T1000 (cell line): ENCODE measurements around the gene TOX2.
A peak's percentile ranks its signal among the peaks of the same experiment; 100 is the strongest.

ENCODE experiments used
- DNase-seq: peaks from one replicate; lab custom pipeline; 2025; ENCODE audit warnings: mixed read lengths; lab: John Stamatoyannopoulos, UW

Gene TOX2

DNA sequence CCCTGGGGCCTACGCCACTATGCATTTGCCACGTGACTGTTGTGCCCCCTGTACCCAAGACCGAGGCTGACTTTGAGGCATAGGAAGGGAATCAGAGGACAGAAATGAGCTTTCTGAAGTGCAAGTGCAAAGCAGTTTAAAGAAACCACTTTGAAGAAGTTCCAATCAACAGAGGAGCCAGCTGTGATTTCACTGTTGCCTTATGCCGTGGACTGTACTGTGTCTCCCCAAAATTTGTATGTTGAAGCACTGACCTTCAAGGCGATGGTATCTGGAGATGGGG, 161.2 kb downstream of the TOX2 start:
- no peak for DNase-seq

DNA sequence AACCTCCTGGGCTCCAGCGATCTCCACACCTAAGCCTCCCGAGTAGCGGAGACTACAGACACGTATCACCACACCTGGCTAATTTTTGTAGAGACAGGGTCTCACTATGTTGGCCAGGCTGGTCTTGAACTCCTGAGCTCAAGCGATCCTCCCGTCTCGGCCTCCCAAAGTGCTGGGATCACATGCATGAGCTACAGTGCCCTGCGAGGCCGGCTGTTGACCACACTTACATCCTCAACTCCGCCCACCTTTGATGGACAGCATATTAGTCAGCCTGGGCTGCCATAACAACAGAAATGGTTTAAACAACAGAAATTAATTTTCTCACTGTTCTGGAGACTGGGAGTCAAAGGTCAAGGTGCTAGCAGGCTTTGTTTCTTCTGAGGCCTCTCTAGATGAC, 164.6 kb downstream of the TOX2 start:
- DNase-seq, result no peak

DNA sequence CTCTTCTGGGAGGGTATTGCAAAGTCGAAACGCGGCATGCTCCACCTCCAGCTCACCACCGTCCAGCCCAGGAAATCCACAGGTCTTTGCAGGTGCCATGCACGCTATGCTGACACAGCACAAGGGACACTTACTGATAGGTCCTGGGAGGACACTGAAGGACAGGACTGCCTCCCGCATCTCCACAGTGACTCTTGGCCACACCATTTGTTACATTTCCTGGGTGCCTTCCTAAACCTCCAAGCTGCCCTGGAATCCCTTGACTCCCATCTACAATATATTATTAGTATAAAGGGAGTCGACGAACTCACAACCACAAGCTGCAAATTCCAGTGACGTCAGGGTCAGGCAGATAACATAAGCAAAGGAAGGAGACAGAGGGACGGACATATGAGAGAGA, 165.4 kb downstream of the TOX2 start:
- no peak for DNase-seq

GRCh38 chr20:44080646-44081267, 166.1 kb downstream of the TOX2 start:
- peak; percentile 78 for DNase-seq

DNA sequence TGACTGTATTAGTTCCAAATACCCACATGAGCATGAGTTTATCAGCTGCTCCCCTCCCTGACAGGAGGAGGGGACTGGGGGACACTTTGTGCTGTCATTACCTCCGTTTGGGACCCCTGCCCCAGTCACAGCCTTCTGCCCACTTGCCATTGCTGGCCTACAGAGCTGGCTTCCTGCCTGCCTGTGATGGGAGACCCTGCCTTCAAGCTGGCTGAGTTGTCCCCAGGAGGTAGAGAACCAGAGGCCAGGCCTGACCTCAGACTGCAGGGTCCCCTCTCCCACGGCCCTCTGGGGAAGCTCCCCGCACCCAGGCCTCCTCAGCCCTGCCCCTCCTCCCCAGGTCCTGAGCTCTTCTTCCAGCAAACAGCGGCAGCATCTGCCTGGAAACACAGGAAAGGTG, 166.8 kb downstream of the TOX2 start:
- DNase-seq, result no peak

GRCh38 chr20:44081888-44082287, 167.2 kb downstream of the TOX2 start:
- no peak for DNase-seq

GRCh38 chr20:44083220-44083933, 168.7 kb downstream of the TOX2 start:
- DNase-seq, result peak; percentile 20

- no peak for DNase-seq
These were observed 169.8 kb downstream of the TOX2 start for GRCh38 chr20:44084439-44084838.

DNA sequence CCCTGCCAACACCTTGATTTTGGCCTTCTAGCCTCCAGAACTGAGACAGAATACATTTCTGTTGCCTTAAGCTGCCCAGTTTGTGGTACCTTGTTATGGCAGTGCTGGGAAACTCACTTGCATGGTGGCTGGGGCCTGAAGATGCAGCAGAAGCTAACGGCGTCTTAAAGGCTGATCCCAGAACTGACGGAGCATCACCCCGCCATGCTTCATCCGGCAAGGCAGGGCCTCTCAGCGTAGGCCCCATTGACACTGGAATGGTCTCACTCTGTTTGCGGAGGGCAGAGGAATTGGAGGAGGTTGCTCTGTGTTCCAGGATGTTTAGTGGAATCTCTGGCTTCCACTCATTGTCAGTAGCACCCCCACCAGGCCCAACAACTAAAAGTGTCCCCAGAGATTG, 170.2 kb downstream of the TOX2 start:
- DNase-seq, result no peak

GRCh38 chr20:44085616-44086434, 171.2 kb downstream of the TOX2 start:
- DNase-seq, result no peak

DNA sequence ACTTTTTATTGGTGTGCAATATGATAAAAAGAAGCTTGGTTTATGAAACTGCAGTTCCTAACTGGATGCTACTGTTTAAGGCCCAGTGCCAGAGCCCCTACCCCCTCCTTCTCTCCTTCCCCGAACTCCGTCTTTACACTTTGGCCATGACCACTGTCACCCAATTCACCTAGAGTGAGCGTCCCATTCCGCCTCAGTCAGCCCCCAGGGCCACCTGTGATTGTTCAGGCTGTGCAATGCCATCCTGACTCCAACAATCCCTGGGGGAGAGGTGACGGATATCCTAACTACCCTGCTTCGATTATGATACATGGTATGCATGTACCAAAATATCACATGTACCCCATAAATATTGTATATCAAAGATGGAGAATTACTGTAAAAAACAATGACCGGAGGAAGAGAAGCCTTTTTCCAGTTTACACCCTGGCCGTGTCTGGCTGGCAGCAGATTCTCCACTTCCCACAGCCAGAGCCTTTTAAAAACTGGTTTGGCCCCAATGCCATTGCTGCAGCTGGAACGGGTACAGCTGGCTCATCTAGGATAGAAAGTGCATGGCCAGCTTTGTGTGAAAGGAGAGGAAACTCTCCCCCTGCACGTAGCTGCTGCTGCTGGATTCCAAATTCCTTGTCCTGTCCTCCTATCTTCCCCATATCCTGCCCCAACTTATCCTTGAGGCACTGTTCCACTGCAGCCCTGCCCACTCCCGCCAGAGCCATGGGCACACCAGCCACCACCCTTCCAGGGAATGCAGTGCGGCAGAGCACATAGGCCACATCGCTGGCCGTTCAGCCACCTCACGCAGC, 172.6 kb downstream of the TOX2 start:
- no peak for DNase-seq

DNA sequence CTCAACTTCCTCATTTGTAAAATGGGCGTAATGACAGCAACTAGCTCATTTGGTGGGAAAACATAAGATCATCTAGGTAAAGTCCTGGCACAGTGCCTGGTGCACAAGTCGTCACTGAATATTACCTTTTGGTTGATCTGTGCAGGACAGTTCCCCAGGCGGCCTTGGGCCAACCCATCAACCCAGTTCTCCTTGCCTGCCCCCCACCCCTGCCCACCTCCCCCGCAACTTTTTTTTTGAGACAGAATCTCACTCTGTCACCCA, 173.1 kb downstream of the TOX2 start:
- no peak for DNase-seq

DNA sequence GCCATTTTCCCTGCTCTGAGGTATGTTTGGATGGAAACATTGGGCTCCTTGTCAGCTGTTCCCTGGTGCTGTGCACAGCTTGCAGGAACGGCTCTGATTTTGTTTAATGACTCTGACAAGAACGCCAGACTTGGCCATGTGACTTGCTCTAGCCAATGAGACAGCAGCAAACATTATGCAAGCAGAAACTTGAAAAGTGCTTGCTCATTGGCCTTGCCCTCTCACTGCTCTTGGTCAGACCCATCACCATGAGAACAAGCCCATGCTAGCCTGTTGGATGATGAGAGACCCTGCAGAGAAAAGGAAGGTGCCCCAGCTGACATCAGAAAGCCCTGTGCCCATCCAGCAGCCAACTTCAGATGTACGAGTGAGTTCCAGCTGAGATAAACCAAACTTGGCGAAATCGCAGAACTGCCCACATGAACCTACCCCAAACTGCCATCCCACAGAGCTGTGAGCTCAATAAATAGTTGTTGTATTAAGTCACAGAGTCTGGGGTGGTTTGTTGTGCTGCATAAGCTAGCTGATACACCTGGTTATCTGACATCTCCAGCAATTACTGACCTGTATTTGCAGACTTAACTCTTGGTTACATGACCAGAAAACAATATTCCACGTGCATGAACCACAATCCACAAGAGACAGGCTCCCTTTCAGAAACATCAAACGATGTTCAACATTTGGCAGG, 175.5 kb downstream of the TOX2 start:
- peak; percentile 86 for DNase-seq

DNA sequence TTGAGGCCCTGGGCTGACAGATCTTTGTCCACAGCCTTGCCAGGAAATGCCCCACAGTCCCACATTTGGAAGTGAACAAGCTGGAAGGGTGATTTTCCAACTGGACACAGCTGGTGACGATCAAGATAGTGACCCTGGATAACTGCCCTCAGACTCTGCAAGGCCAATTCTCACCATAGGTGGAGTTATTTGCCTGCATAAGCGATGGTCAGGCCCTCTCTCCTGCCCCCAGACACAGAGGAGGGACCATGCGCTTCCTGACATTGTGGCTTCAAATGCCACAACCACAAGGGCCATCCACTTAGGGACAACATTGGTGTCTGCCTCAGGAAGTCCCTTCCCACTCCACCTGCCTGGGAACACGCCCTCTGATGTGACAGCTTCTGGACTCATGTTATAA, 176.4 kb downstream of the TOX2 start:
- DNase-seq, result no peak

DNA sequence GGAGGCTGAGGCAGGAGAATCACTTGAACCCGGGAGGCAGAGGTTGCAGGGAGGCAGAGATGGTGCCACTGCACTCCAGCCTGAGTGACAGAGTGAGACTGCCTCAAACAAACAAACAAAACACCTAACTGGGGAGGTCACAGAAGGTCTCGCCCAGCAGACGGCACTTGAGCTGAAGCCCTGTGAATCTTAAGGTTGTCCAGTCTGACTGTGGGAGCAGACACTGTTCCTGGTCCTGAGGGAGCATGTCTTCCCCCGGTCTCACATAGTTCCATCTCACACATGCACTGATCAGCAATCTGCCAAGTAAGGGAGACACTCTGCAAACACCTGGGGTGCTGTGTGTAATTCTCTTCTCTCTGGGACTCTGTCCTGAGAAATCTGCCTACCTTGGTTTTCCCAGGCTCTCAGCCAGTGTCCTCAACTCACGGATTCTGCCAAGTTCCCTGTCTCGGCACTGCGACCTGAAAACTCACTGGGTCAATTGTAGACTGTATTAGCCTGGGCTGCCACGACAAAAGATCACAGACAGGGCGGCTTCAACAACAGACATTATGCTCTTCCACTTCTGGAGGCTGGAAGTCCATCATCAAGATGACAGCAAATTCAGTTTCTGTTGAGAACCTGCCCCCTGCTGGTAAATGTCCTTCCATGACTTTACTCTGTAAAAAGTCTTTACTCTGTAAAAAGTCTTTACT, 178.0 kb downstream of the TOX2 start:
- DNase-seq, result no peak

DNA sequence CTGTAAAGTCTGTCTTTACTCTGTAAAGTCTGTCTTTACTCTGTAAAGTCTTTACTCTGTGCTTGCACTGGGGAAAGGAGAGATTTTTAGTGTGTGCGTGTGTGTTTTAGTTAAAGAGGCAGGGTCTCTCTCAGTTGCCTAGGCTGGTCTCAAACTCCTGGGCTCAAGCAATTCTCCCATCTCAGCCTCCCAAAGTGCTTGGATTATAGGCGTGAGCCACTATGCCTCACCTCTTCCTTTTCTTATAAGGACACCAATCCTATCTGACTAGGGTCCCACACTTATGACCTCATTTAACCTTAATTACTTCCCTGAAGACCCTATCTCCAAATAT, 178.6 kb downstream of the TOX2 start:
- no peak for DNase-seq

- DNase-seq, result no peak
These were observed 181.2 kb downstream of the TOX2 start for GRCh38 chr20:44095831-44096230.

DNA sequence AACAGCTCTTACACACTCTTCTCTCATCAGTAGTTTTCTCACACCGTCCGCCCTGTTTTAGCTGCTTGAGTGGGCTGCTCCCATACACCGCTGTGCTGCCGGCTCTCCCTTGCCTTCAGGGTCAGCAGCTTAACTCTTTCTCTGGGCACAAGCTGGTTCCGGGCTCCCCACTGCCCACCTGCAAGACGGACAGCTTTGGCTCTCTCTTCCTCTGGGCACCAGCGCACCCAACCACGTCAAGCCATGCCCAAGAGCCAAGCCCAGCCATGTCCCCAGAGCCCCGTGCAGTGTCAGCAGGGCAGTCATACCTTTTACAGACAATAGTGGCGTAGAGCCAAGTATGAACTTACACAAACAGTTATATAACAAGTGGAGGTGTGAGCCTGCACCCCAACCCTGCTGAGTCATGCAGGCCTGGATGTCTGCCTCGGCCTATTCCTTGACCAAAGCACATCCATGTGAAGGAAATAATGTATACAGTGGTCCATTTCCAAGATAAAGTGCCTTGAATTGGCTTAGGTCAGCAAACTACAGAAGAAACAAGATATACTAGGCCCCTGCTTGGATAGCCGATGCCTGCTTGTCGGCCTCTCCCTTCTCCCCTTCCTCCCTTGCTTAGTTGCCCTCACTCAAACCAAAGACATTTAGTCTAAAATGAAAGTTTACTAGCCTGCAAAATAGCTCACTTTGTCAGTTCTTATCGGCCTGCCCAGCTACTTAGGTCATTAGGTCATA, 183.0 kb downstream of the TOX2 start:
- DNase-seq, result no peak

DNA sequence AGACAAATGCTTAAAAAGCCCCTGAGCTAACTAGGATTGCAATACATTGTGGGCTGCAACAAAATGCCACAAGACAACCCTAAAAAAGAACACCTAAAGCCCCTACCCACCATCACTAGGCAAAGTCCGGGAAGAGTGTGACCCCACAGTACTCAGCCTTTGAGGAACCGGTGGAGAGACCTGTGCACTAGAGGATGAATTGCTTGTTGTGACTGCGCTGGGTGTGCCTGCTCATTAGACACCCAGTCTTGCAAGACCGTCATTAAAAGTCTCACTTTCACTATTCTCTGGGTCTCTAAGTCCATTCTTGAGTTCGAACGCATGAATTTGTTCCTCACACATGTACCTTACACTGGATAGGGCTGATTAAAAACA, 183.6 kb downstream of the TOX2 start:
- no peak for DNase-seq

- DNase-seq, result no peak
These were observed 184.0 kb downstream of the TOX2 start for GRCh38 chr20:44098657-44099056.

- DNase-seq, result no peak
These were observed 185.2 kb downstream of the TOX2 start for GRCh38 chr20:44099832-44100231.
